Esophagus squamous epithelium (tissue), 5 donors: ENCODE measurements around the gene EHF. TPM values are rescaled to one million over a fixed set of nuclear protein-coding genes. Genes with fewer than 3 reads are reported as not detected.

ENCODE experiments used
- DNase-seq: peaks from one replicate; lab custom pipeline; 2025; lab: John Stamatoyannopoulos, UW
- H3K27ac ChIP-seq, 4 donors: fragments of 200-600 bp; sonication (generic); one replicate each; pipeline ENCODE4 v1.5.1; 2016 to 2019; ENCODE audit warnings: mild to moderate bottlenecking in 1 of 4
- H3K27me3 ChIP-seq, 4 donors: fragments of 200-600 bp; sonication (generic); 1 replicate in 3 of 4; 2 replicates in 1 of 4; pipeline versions ENCODE4 v1.5.1 to v1.6.0; 2017 to 2021; ENCODE audit warnings: antibody characterized with exemption in 1 of 4
- H3K36me3 ChIP-seq, 3 donors: fragments of 200-600 bp; sonication (generic); one replicate each; pipeline ENCODE4 v1.5.1; 2016 to 2019
- H3K4me1 ChIP-seq, 3 donors: fragments of 200-600 bp; sonication (generic); one replicate each; pipeline ENCODE4 v1.5.1; 2017 to 2019
- H3K4me3 ChIP-seq, 4 donors: fragments of 200-600 bp; sonication (generic); 1 replicate in 3 of 4; 2 replicates in 1 of 4; pipeline ENCODE4 v1.5.1; 2016 to 2019; ENCODE audit warnings: mild to moderate bottlenecking in 2 of 4, moderate library complexity in 1 of 4
- H3K9me3 ChIP-seq, 3 donors: fragments of 200-600 bp; sonication (generic); one replicate each; pipeline ENCODE4 v1.5.1; 2016 to 2019
- POLR2A ChIP-seq, 4 donors: fragments of 450-650 bp; IDR thresholded peaks; one replicate each; pipeline ENCODE4 v1.6.1; 2017; ENCODE audit warnings: antibody characterized with exemption in 4 of 4, mild to moderate bottlenecking in 4 of 4, moderate library complexity in 3 of 4
- WGBS, 2 donors: methylation state at CpG; one replicate each; pipeline ENCODE4 v1.1.5; 2018; 5-methylcytosine and 5-hydroxymethylcytosine counted together
- intact Hi-C: fragments of 100-400 bp; cut with DNase I; formaldehyde crosslinking; loops from one replicate; pipeline ENCODE4 v1.15.0; 2022
- total RNA-seq, 4 donors: library from RNA; depleted of rRNA; stranded (reverse); fragments of >200 nt; gene quantifications; one replicate each; pipeline ENCODE4 v1.1.0, GENCODE V29; 2016
- TF ChIP-seq, protein P1 (sequence below), 6 experiments: fragments of 450-650 bp in 4 of 6; fragments of 200-600 bp in 2 of 6; sonication (generic) in 2 of 6; IDR thresholded peaks; one replicate each; pipeline ENCODE4 v1.5.1; 2016 to 2019; ENCODE audit warnings: antibody characterized with exemption in 6 of 6, mild to moderate bottlenecking in 4 of 6, moderate library complexity in 4 of 6
- donor health status: DM: yes; HTN: yes; CAD: no.

Gene EHF
- total RNA-seq, 4 donors from 2014 or later = 265 to 388 (median 325) TPM

DNA sequence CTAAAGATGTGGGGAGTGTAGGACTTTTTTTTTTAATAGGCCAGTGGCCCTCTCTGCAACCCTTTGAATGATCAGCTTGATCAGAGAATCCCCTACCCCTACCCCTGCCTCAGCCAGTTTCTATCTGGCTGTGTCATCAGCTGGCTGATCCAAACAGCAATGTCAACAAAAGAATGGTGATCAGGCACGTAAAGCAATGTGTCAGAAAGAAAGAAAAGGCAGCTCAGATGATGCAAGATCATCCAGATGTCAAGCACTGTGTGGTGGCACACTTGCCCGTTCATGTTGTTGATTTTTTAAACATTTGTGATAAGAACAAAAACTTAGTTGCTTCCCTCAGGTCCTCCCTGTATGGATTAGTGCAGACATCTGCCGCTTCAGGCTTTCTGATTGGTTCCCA lies 26.3 kb upstream of the EHF start:
- peaks cover 5 to 34% (median 14%) of the 10 kb centered on the region in 3 donors for H3K4me1 ChIP-seq
- no peaks in the 10 kb centered on the region for H3K36me3 ChIP-seq
- intact Hi-C loops = no loop called here
- WGBS, 2 donors = 30 to 34% methylated on average over 3 of the region's 3 CpGs
- no peaks in the 10 kb centered on the region for H3K9me3 ChIP-seq
- peaks cover 0 to 4% (median 0%) of the 10 kb centered on the region in 4 donors for H3K27me3 ChIP-seq
- peak overlapping the region; percentile 54 to 81 (median 70) for H3K27ac ChIP-seq
- no peak overlapping the region for H3K4me3 ChIP-seq
- TF ChIP-seq, protein P1, sequence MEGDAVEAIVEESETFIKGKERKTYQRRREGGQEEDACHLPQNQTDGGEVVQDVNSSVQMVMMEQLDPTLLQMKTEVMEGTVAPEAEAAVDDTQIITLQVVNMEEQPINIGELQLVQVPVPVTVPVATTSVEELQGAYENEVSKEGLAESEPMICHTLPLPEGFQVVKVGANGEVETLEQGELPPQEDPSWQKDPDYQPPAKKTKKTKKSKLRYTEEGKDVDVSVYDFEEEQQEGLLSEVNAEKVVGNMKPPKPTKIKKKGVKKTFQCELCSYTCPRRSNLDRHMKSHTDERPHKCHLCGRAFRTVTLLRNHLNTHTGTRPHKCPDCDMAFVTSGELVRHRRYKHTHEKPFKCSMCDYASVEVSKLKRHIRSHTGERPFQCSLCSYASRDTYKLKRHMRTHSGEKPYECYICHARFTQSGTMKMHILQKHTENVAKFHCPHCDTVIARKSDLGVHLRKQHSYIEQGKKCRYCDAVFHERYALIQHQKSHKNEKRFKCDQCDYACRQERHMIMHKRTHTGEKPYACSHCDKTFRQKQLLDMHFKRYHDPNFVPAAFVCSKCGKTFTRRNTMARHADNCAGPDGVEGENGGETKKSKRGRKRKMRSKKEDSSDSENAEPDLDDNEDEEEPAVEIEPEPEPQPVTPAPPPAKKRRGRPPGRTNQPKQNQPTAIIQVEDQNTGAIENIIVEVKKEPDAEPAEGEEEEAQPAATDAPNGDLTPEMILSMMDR (IDR thresholded peaks at IDR 0.05) = no peak
- TF ChIP-seq POLR2A (IDR thresholded peaks at IDR 0.05) = no peak
- no peak for DNase-seq

DNA sequence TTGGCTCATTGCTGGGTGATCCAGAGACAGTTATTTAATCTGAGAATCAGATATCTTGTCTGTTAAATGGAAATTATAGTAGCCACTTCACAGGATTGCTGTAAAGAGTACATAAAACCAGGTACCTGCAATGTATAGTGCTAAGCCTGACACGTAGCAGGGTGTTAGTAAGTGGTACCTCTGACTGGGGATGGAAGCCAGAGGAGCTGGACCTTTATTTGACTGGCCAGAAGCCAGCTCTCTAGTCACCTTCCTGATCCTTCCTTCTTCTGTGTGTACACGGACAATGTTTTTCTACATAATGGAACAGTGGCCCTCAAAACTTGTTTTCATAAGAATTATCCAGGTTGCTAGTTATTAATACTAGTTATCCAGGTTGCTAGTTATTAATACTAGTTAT lies 25.5 kb upstream of the EHF start:
- DNase-seq = no peak
- Histone ChIP-seq H3K4me1 (peaks cover 8 to 42% (median 22%) of the 10 kb centered on the region in 3 donors), H3K4me3 (no peak overlapping the region), H3K27me3 (peaks cover 0 to 4% (median 0%) of the 10 kb centered on the region in 4 donors), H3K9me3 (no peaks in the 10 kb centered on the region), H3K36me3 (no peaks in the 10 kb centered on the region), H3K27ac (peak overlapping the region; percentile 54 to 81 (median 70))
- TF ChIP-seq, protein P1 (IDR thresholded peaks at IDR 0.05) = no peak
- no peak for TF ChIP-seq POLR2A (IDR thresholded peaks at IDR 0.05)
- WGBS, 2 donors = 41 to 44% methylated on average over 2 of the region's 2 CpGs
- intact Hi-C loops = no loop called here

DNA sequence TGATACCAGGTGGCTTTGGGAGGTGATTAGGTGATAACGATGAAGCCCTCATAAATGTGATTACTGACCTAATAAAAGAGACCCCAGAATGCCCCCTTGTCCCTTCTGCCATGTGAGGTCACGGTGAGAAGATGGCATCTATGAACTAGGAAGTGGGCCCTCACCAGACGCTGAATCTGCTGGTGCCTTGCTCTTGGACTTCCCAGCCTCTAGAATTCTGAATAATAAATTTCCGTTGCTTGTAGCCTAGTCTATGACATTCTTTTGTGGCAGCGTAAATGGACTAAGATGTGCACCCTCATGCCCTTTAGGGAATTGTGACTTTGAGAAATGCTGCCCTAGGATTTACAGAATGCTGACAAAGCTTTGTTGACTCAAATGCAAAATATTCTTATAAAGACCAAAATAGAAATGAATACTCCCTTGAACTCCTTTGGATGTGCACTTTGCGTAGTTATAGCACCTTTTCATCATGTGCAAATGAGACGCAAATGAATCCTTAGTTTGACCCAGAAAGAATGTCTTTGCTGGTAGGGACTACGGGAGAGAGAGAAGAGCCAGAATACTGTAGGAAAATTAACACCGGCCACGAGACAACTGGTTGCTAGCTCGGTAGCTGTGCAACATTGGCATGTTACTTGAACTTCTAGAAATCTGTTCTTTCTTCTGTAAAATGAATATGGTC lies 24.8 kb upstream of the EHF start:
- DNase-seq = no peak
- H3K27ac ChIP-seq = peak overlapping the region in 1 of 4 donors; percentile 81
- no peak overlapping the region for H3K4me3 ChIP-seq
- peaks cover 12 to 49% (median 29%) of the 10 kb centered on the region in 3 donors for H3K4me1 ChIP-seq
- H3K36me3 ChIP-seq = no peaks in the 10 kb centered on the region
- H3K9me3 ChIP-seq = no peaks in the 10 kb centered on the region
- intact Hi-C loops = no loop called here
- WGBS, 2 donors = 88 to 93% methylated on average over 11 of the region's 11 CpGs
- H3K27me3 ChIP-seq = peaks cover 0 to 4% (median 0%) of the 10 kb centered on the region in 4 donors
- TF ChIP-seq POLR2A (IDR thresholded peaks at IDR 0.05) = no peak
- TF ChIP-seq, protein P1 (IDR thresholded peaks at IDR 0.05) = no peak

DNA sequence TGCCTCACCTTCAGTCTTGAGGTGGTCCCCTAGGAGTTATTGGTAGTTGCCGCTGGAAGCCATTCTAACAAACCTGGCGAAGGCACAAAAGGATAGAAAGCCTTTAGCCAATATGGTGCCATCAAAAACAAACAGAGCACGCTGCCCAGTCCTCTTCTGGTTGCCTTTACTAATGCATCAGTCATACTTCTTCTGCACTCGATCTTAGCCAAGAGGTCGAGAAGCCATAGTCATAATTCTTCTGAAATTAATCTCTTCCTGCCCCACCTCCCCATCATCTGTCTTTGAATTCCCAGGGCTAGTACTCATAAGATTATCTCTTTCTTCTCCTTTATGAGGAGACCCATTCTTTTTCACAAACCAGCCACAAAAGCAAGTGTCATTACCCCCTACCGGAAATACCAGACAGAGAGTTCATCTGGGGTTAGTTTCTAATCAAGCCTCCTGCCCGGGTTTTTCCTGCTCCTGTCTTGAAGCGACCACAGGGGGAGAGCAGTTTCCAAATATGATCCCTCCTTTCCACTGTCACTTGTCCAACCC lies 21.4 kb upstream of the EHF start:
- WGBS, 2 donors = 26 to 29% methylated on average over 6 to 8 of the region's 8 CpGs
- peaks cover 17 to 70% (median 35%) of the 10 kb centered on the region in 3 donors for H3K4me1 ChIP-seq
- no peak overlapping the region for H3K4me3 ChIP-seq
- H3K27ac ChIP-seq = peak overlapping the region; percentile 55 to 90 (median 86)
- DNase-seq = no peak
- no peaks in the 10 kb centered on the region for H3K27me3 ChIP-seq
- TF ChIP-seq POLR2A (IDR thresholded peaks at IDR 0.05) = no peak
- TF ChIP-seq, protein P1 (IDR thresholded peaks at IDR 0.05) = no peak
- no peaks in the 10 kb centered on the region for H3K36me3 ChIP-seq
- intact Hi-C loops = no loop called here
- no peaks in the 10 kb centered on the region for H3K9me3 ChIP-seq
